ENCODE results near the gene C9orf50. TPM values are rescaled to one million over a fixed set of nuclear protein-coding genes. Genes with fewer than 3 reads are reported as not detected.

Gene C9orf50
- total RNA-seq, 1 experiment from 2014 or later, result not detected

DNA sequence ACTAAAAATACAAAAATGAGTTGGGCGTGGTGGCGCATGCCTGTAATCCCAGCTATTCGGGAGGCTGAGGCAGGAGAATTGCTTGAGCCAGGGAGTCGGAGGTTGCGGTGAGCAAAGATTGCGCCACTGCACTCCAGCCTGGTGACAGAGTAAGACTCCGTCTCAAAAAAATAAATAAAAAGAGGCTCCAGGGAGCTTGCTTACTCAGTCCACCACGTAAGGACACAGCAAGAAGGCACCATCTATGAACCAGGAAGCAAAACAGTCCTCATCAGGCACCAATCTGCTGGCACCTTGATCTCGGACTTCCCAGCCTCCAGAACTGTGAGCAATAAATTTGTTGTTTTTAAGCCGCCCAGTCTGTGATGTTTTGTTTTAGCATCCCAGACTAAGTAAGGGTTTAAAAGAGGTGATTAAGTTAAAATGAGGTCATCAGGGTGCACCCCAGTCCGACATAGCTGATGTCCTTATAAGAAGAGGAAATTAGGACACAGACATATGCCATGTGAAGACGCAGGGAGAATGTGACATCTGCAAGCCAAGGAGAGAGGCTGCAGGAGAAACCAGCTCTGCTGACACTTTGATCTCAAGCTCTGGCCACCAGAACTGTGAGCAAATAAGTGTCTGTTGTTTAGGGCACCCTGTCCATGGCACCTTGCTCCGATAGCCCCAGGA, 45.9 kb downstream of the C9orf50 start:
- H3K79me1 ChIP-seq (ENCODE audit: insufficient read depth, low read depth, low read length, poor library complexity, severe bottlenecking), result no peaks in the 10 kb centered on the region
- no peak overlapping the region for H2BK120ac ChIP-seq (ENCODE audit: low read depth, low read length, poor library complexity, severe bottlenecking)
- Mint-ChIP-seq H3K36me3 (ENCODE audit: insufficient read depth in 1 of 3, low read depth in 3 of 3) (peaks cover 0 to 7% (median 6%) of the 10 kb centered on the region in 3 experiments; a peak in 6 of 7 replicates), H3K9me3 (peaks cover 7 to 8% of the 10 kb centered on the region in 2 experiments; a peak in 4 of 5 replicates), H3K4me3 (no peak overlapping the region), H3K27me3 (ENCODE audit: low read depth) (peaks cover 17% of the 10 kb centered on the region), H3K4me1 (peaks cover 10 to 12% of the 10 kb centered on the region in 2 experiments), H3K27ac (no peak overlapping the region)
- no peaks in the 10 kb centered on the region for H3K27me3 ChIP-seq (ENCODE audit: insufficient read depth, low read length)
- no peaks in the 10 kb centered on the region for H3K23me2 ChIP-seq (ENCODE audit: insufficient read length, low read depth, low read length, poor library complexity, severe bottlenecking)
- no peak overlapping the region for H3K27ac ChIP-seq (ENCODE audit: insufficient read length, low read depth, low read length)
- H2BK5ac ChIP-seq (ENCODE audit: insufficient read length, low read length), result no peak overlapping the region
- no peak overlapping the region for H4K5ac ChIP-seq (ENCODE audit: insufficient read length, low read depth, low read length)
- no peaks in the 10 kb centered on the region for H3K79me2 ChIP-seq (ENCODE audit: insufficient read depth, low read length)
- H3K14ac ChIP-seq (ENCODE audit: insufficient read depth, low read length), result no peak overlapping the region
- no peak overlapping the region for H3K4ac ChIP-seq (ENCODE audit: low read depth, low read length)
- no peaks in the 10 kb centered on the region; the same call in 1 of the 2 replicates for H3K4me1 ChIP-seq (ENCODE audit: insufficient read depth, low read length)
- no peak for DNase-seq
- no peak overlapping the region for H3K56ac ChIP-seq (ENCODE audit: insufficient read length, low read depth, low read length)
- H4K20me1 ChIP-seq (ENCODE audit: control insufficient read depth, insufficient read depth, insufficient read length), result no peaks in the 10 kb centered on the region
- H2BK12ac ChIP-seq (ENCODE audit: insufficient read length, low read depth, low read length), result no peak overlapping the region
- no CpG with 5 or more reads among the region's 13 CpGs for WGBS (ENCODE audit: extremely low coverage, insufficient read length, low lambda C conversion rate)
- no peak overlapping the region for H2BK20ac ChIP-seq (ENCODE audit: low read depth, low read length, poor library complexity, severe bottlenecking)
- TF ChIP-seq, protein P1, sequence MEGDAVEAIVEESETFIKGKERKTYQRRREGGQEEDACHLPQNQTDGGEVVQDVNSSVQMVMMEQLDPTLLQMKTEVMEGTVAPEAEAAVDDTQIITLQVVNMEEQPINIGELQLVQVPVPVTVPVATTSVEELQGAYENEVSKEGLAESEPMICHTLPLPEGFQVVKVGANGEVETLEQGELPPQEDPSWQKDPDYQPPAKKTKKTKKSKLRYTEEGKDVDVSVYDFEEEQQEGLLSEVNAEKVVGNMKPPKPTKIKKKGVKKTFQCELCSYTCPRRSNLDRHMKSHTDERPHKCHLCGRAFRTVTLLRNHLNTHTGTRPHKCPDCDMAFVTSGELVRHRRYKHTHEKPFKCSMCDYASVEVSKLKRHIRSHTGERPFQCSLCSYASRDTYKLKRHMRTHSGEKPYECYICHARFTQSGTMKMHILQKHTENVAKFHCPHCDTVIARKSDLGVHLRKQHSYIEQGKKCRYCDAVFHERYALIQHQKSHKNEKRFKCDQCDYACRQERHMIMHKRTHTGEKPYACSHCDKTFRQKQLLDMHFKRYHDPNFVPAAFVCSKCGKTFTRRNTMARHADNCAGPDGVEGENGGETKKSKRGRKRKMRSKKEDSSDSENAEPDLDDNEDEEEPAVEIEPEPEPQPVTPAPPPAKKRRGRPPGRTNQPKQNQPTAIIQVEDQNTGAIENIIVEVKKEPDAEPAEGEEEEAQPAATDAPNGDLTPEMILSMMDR (conservative IDR thresholded peaks at IDR 0.05), result no peak
- H3K9me3 ChIP-seq (ENCODE audit: control insufficient read depth, low read depth, low read length), result peaks cover 3% of the 10 kb centered on the region
- H3K9ac ChIP-seq (ENCODE audit: extremely low read depth, insufficient read length, low read length), result no peak overlapping the region
- H2AFZ ChIP-seq (ENCODE audit: low read length), result no peak overlapping the region
- H3K23ac ChIP-seq (ENCODE audit: insufficient read length, low read depth, low read length), result no peak overlapping the region
- H2AK5ac ChIP-seq (ENCODE audit: insufficient read length, low read length), result no peak overlapping the region
- H4K8ac ChIP-seq (replicated peaks; ENCODE audit: insufficient read length, low read depth, low read length), result no peak overlapping the region
- H2BK15ac ChIP-seq (ENCODE audit: low read depth, low read length), result no peak overlapping the region
- H3K4me2 ChIP-seq (ENCODE audit: insufficient read depth, insufficient read length, low read length), result no peak overlapping the region
- H4K91ac ChIP-seq (ENCODE audit: insufficient read length, low read depth, low read length), result no peak overlapping the region
- no peak overlapping the region for H3T11ph ChIP-seq (ENCODE audit: low read length)
- H3K18ac ChIP-seq (ENCODE audit: insufficient read length, low read depth, low read length), result no peak overlapping the region

All from H9 (cell line).